Fibroblast of skin of left quadriceps (primary cell): Measurements from ENCODE around the gene PSENEN.
A peak's percentile ranks its signal among the peaks of the same experiment; 100 is the strongest.

Experiments used
- DNase-seq, 2 experiments: peaks; one replicate each; pipeline ENCODE4 v3.0.0-alpha.2; 2013; ENCODE audit warnings: low read depth in 2 of 2

PSENEN gene

GRCh38 chr19:35733180-35734125, 12.0 kb upstream of the PSENEN start:
- no peak for DNase-seq

GRCh38 chr19:35734273-35734672, 11.2 kb upstream of the PSENEN start:
- DNase-seq = no peak

GRCh38 chr19:35734889-35735288, 10.6 kb upstream of the PSENEN start:
- no peak for DNase-seq

- DNase-seq = no peak
Observed at GRCh38 chr19:35736913-35737886, 8.3 kb upstream of the PSENEN start.

GRCh38 chr19:35738021-35738886, 7.2 kb upstream of the PSENEN start:
- no peak for DNase-seq

GRCh38 chr19:35738887-35739229, 6.6 kb upstream of the PSENEN start:
- DNase-seq = no peak

- DNase-seq = no peak
Observed at GRCh38 chr19:35739275-35740107, 6.0 kb upstream of the PSENEN start.

GRCh38 chr19:35740108-35740422, 5.4 kb upstream of the PSENEN start:
- no peak for DNase-seq

- peak; percentile 90 to 92 for DNase-seq
Observed at GRCh38 chr19:35740423-35741202, 4.8 kb upstream of the PSENEN start.

- DNase-seq = no peak
Observed at GRCh38 chr19:35741203-35741515, 4.3 kb upstream of the PSENEN start.

GRCh38 chr19:35742121-35742724, 3.2 kb upstream of the PSENEN start, which contains the start of gene IGFLR1:
TSS of gene IGFLR1 (minus strand) at chr19:35742452. CDS start at chr19:35741180, 1,272 bp downstream.
- no peak for DNase-seq

GRCh38 chr19:35743640-35744429, 1.6 kb upstream of the PSENEN start:
- DNase-seq = no peak

- DNase-seq = peak; percentile 90 to 91
Observed at GRCh38 chr19:35744430-35745327, 772 bp upstream of the PSENEN start.

- no peak for DNase-seq
Observed at GRCh38 chr19:35746087-35746462, 624 bp downstream of the PSENEN start.

- DNase-seq = no peak
Observed at GRCh38 chr19:35746531-35746930, 1.1 kb downstream of the PSENEN start.

- peak; percentile 98 to 99 for DNase-seq
Observed at GRCh38 chr19:35748106-35749020, 2.9 kb downstream of the PSENEN start, which contains the start of gene LIN37. TSS of gene LIN37 (plus strand) at chr19:35748576. CDS start at chr19:35748725, 149 bp downstream.

- no peak for DNase-seq
Observed at GRCh38 chr19:35750167-35750566, 4.7 kb downstream of the PSENEN start.
